ENCODE data around the gene NCBP2.

- TF ChIP-seq POLR2A (IDR thresholded peaks at IDR 0.05) (no peak), CTCF (IDR thresholded peaks at IDR 0.05) (no peak)
These were observed 6.0 kb downstream of the NCBP2 start for GRCh38 chr3:196936288-196936687.
